HT1080 (cell line): ENCODE measurements around the gene LMCD1. TPM values are rescaled to one million over a fixed set of nuclear protein-coding genes. Genes with fewer than 3 reads are reported as not detected.
A peak's percentile ranks its signal among the peaks of the same experiment; 100 is the strongest.

Experiments used
- DNase-seq: peaks from one replicate; pipeline ENCODE4 v3.0.0-alpha.2; 2015; ENCODE audit warnings: low read depth
- total RNA-seq: library from RNA; depleted of rRNA; stranded (reverse); fragments of >200 nt; shearing (Covaris generic); gene quantifications from 2 replicates; pipeline ENCODE4 v1.2.3, GENCODE V29; 2014

LMCD1 gene
- total RNA-seq, 1 experiment from 2014 or later, result 6.8 TPM

DNA sequence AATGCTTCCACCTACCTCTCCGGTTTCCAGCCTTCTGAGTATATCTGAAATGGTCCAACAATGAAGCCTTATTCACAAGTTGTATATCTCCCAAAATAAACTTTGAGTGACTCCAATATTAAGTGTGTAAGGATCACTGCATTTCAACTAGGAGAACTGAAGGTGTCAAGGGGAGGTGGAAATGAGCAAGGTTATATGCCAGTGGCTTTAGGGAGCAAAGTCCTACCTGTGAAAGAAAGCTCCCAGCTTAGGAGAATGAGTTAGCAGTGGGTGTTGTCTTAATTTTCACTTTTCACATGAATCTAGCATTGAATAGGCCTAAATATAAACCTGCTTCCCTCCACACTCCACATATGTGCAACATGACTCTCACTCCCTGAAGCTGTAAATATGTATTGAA, 29.0 kb downstream of the LMCD1 start:
- DNase-seq, result no peak

DNA sequence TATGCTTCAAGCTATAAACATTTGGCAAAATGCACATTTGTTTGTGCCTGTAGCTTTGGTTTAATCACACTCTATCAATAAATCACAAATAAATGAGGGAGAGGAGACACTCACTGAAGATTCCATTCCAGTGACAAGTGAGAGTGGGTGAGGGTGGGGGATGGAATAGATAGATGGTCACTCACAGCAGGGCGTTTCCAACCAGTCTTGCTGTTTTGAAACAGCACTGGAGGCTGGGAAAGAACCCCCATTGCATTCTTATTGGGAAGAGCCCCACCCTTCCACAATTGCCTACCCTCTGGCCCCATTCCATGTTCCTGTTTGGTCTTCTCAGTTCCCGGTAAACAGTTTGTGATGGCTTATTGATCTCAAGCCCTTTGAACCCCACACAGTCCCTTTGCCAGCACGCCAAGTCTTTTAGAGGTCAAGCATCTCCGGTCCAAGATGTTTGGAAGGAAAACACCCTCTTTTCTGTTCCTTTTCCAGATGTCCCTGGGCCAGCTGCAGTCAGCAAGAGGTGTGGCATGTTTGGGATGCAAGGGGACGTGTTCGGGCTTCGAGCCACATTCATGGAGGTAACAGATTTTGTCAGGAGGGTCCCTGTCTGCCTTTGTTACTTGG, 30.7 kb downstream of the LMCD1 start:
- DNase-seq, result no peak

- DNase-seq, result no peak
Measured at GRCh38 chr3:8536096-8537056, 34.8 kb downstream of the LMCD1 start.

GRCh38 chr3:8537440-8537839, 35.8 kb downstream of the LMCD1 start:
- DNase-seq, result no peak

DNA sequence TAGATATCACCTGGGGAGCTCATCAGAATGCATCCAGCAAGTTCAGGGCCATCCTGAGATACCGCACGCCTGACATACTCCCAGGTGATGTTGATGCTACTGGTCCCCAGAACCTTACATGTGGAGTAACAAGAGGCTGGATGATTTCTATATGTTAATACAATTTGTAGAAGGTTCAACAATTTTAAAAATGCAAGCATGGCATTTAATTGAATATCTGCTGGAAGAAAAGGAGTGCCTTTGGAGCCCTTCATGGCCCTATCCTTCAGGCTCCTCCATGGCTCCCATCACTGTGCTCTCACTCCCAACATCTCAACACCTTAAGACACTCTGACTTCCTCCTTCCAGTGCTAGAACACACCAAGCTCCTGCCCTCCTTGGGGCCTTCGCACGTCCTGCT, 36.6 kb downstream of the LMCD1 start:
- no peak for DNase-seq

- no peak for DNase-seq
Measured at GRCh38 chr3:8538913-8539312, 37.3 kb downstream of the LMCD1 start.

DNA sequence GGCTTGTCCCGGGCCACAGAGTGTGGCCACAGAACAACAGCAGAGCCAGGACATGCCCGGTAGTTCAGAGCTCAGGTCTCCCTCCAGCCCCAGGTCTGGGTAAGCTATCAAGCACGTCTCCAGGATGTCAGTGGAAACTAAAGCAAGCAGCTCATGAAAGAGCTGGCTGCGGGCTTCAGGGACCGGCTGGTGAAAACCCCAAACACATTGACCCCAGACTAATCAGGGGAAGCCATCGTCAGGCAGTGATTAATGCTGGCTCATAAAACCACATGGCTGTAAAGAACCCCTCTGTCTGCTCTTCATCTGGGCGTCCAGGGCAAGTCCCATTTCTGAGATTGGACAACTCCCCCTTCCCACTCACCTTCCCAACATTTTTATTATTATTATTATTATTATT, 37.8 kb downstream of the LMCD1 start:
- peak; percentile 74 for DNase-seq

DNA sequence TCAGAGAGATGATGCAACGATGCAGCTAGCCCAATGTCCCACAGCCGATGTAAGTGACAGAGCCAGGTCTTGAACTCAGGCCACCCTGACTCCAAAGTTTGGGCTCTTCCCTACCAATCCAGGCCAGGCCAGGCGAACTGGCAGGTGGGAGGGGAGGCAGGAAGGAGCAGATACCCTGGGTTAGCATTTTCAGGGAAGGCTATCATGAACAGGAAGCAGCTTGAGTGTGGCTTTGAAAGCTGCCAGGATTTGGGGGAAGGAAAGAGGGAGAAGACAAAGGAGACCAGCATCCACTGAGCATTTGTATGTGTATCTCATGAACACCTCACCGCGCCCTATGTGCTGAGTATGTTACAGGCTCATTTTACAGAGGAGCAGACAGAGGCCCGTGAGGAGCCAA, 38.8 kb downstream of the LMCD1 start:
- DNase-seq, result peak; percentile 20

GRCh38 chr3:8541486-8541885, 39.9 kb downstream of the LMCD1 start:
- DNase-seq, result no peak

- no peak for DNase-seq
Measured at GRCh38 chr3:8542190-8543135, 40.8 kb downstream of the LMCD1 start.

GRCh38 chr3:8546609-8547008, 45.0 kb downstream of the LMCD1 start:
- no peak for DNase-seq

DNA sequence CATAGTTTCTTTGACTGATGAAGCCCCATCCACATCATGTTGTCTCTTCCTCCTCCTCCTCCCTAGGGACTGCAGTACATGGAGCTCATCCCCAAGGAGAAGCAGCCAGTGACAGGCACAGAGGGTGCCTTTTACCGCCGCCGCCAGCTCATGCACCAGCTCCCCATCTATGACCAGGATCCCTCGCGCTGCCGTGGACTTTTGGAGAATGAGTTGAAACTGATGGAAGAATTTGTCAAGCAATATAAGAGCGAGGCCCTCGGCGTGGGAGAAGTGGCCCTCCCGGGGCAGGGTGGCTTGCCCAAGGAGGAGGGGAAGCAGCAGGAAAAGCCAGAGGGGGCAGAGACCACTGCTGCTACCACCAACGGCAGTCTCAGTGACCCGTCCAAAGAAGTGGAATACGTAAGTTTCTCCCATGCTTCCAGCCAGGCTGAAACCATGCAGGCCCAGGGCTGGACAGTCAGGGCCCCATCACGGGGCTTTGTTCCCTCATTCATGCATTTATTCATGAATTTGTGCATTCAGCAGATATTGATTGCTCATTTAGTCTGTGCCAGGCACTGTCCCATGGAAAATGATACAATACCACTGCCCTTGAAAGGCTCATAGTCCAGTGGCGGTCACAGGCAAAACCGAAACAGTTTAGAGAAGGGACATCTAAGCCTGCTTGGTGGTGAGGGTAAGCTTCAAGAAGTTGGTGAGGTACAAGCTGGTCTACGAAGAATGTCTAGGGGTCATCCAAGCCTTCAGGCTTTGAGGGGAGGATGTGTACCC, 47.1 kb downstream of the LMCD1 start:
- no peak for DNase-seq

GRCh38 chr3:8549354-8549753, 47.7 kb downstream of the LMCD1 start:
- no peak for DNase-seq

DNA sequence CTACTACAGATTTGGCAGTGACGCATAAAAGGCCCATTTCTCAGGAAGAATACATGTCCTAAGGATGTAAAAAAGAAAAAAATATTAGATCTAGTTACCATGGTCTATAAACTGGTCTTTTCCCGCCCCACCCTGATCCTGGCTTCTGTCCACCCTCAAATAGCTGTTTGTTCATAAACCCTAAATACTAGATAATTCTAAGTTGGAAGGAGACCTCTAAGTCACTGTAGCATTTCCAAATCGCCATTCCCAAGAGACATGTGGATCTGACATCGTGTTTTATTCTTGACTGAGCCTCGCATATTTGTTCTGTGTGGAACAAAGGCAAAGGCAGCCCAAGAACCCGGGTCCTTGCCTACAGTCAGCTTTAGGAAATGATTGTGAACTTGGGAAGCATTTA, 49.0 kb downstream of the LMCD1 start:
- DNase-seq, result no peak

- no peak for DNase-seq
Measured at GRCh38 chr3:8552223-8552762, 50.7 kb downstream of the LMCD1 start.

GRCh38 chr3:8553405-8553804, 51.8 kb downstream of the LMCD1 start:
- DNase-seq, result no peak

GRCh38 chr3:8554696-8555095, 53.1 kb downstream of the LMCD1 start:
- no peak for DNase-seq

DNA sequence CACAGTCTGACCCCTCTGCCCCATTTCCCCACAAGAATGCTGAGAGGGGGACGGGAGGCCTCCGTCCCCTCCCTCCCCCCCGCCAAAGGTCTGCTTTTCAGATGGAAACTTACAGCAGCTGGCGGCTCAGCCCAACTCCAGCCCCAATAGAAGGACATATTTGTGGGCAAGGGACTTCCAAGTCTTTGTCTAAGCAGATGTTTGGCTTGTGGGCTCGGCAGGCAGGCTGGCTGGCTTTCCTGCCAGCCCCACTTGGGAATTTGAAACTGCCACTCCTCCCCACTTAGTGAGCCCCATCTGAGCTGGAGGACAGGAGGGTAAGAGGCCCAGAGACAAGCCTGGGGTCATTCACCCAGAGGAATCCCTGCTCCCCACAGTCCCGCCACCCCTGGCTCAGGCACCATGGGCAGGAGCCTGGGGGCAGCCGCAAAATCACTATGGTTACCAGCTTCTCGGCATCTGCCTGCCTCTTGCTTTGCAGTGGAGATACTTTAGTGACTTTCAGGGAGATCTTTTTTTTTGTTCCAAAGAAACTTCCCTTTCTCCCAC, 53.6 kb downstream of the LMCD1 start:
- DNase-seq, result peak; percentile 44

GRCh38 chr3:8555725-8556472, 54.3 kb downstream of the LMCD1 start:
- no peak for DNase-seq

DNA sequence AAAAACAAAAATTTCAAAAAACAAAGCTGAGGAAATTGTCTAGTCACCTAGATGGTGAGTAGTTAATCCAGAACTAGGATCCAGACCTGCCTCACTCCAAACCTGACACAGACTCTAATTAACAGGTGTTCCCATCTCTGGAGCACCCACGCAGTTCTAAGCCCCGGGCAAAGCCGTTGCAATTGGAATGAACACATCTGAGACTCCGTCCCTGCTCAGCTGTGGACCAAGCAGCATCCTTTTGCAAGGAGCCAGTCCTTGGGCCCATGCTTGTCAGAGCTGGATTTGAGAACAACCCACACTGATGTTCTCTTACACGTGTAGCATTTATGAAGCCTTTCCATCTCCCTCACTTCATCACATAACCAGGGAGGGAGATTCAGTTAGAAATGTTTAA, 54.8 kb downstream of the LMCD1 start:
- no peak for DNase-seq
